PC-9 (cell line): Measurements from ENCODE around the gene NLGN2. TPM values are rescaled to one million over a fixed set of nuclear protein-coding genes. Genes with fewer than 3 reads are reported as not detected.
"Not testable (repeated sequence)": the region's sequence is repeated elsewhere in the genome, so short reads cannot be mapped to it uniquely, and the experiment has no call there.

Source experiments
- BruUV-seq: library from RNA; stranded (reverse); fragments of 400-500 nt; replicated peaks from 2 replicates; lab custom pipeline; 2021; lab: Mats Ljungman, UMichigan
- CTCF ChIA-PET: fragments of 300-600 bp; sonication (Branson Sonifier 250); formaldehyde crosslinking; loops from one replicate; lab custom pipeline; 2022; ENCODE audit warnings: antibody characterized with exemption; lab: Charles Lee
- POLR2A ChIA-PET: fragments of 300-600 bp; sonication (Branson Sonifier 250); formaldehyde crosslinking; loops from one replicate; lab custom pipeline; 2022; ENCODE audit warnings: antibody characterized with exemption; ENCODE audit not compliant: unreplicated experiment; lab: Charles Lee
- DNase-seq, 2 experiments: peaks; one replicate each; pipeline versions ENCODE4 v3.0.0 to v3.0.0-alpha.2; 2015 to 2022; ENCODE audit warnings: mixed read lengths in 1 of 2
- H2AFZ ChIP-seq: fragments of 200-600 bp; sonication (generic); 2 replicates; pipeline ENCODE4 v1.8.1; 2017; ENCODE audit warnings: antibody characterized with exemption
- H3F3A ChIP-seq: fragments of 200-600 bp; sonication (generic); 2 replicates; pipeline ENCODE4 v1.8.1; 2017; ENCODE audit warnings: antibody characterized with exemption, mild to moderate bottlenecking, low read depth; ENCODE audit not compliant: insufficient read depth
- H3K27ac ChIP-seq: fragments of 200-600 bp; sonication (generic); 2 replicates; pipeline ENCODE4 v1.6.1; 2016; ENCODE audit warnings: mixed run types
- H3K27me3 ChIP-seq: fragments of 200-600 bp; sonication (generic); 2 replicates; pipeline ENCODE4 v1.6.1; 2016; ENCODE audit warnings: low read depth, mixed run types; ENCODE audit not compliant: insufficient read depth
- H3K36me3 ChIP-seq: fragments of 200-600 bp; sonication (generic); 2 replicates; pipeline ENCODE4 v1.6.1; 2016; ENCODE audit warnings: low read depth, mixed run types
- H3K4me1 ChIP-seq: fragments of 200-600 bp; sonication (generic); replicated peaks from 2 replicates; pipeline ENCODE4 v1.6.1; 2016; ENCODE audit warnings: mixed run types; ENCODE audit not compliant: insufficient read depth
- H3K4me2 ChIP-seq: fragments of 200-600 bp; sonication (generic); 2 replicates; pipeline ENCODE4 v1.6.1; 2017; ENCODE audit warnings: mixed run types
- H3K4me3 ChIP-seq: fragments of 200-600 bp; sonication (generic); 2 replicates; pipeline ENCODE4 v1.6.1; 2016; ENCODE audit warnings: mixed run types
- H3K79me2 ChIP-seq: fragments of 200-600 bp; sonication (generic); 2 replicates; pipeline ENCODE4 v1.6.1; 2017; ENCODE audit warnings: low read depth, mixed run types
- H3K9me2 ChIP-seq: fragments of 200-600 bp; sonication (generic); 2 replicates; pipeline ENCODE4 v1.8.1; 2017; ENCODE audit warnings: mild to moderate bottlenecking; ENCODE audit not compliant: insufficient read depth
- H3K9me3 ChIP-seq: fragments of 200-600 bp; sonication (generic); 2 replicates; pipeline ENCODE4 v1.8.1; 2016; ENCODE audit warnings: low read depth; ENCODE audit not compliant: insufficient read depth
- H4K20me1 ChIP-seq: fragments of 200-600 bp; sonication (generic); 2 replicates; pipeline ENCODE4 v1.8.1; 2017; ENCODE audit not compliant: insufficient read depth
- EZH2 ChIP-seq: fragments of 200-600 bp; sonication (generic); IDR thresholded peaks from 2 replicates; pipeline ENCODE4 v1.8.0; 2017; ENCODE audit warnings: antibody characterized with exemption, low read depth
- intact Hi-C: fragments of 100-400 bp; cut with micrococcal nuclease; formaldehyde crosslinking; loops from one replicate; pipeline ENCODE4 v1.10.0; 2022; ENCODE audit not compliant: unreplicated experiment
- total RNA-seq: library from RNA; stranded (reverse); gene quantifications from 2 replicates; pipeline ENCODE4 v1.2.3, GENCODE V29; 2021
- TF ChIP-seq, protein P1 (sequence below): fragments of 200-600 bp; sonication (generic); conservative IDR thresholded peaks from 2 replicates; pipeline ENCODE4 v1.6.1; 2017; ENCODE audit warnings: mixed run types, antibody characterized with exemption, mild to moderate bottlenecking, moderate library complexity

The NLGN2 gene
- total RNA-seq, 1 experiment from 2014 or later: 86.3 TPM

DNA sequence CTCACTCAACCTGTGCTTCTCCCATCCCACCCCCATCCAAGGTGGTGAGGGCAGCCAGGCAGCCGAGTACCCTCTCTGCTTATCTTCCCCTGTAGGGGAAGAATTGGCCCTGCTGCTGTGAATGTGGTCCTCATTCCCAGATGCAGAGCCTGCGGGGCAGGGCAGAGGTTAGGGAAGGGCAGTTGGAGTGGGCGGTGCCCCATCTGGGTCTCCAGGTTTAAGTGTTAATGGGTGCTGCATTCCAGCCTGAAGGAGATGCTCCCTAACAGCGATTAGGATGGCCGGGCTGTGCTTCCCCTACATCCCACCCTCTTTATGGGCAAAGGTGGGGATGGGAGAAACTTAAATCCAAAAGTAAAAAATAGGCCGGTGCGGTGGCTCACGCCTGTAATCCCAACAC is 40.6 kb upstream of the NLGN2 start:
- no peaks in the 10 kb centered on the region for H3K36me3 ChIP-seq
- no peaks in the 10 kb centered on the region for H4K20me1 ChIP-seq
- intact Hi-C loops: no loop called here
- ChIA-PET CTCF (no interaction called here), POLR2A (no interaction called here)
- H3K27me3 ChIP-seq: no peaks in the 10 kb centered on the region
- H2AFZ ChIP-seq: no peak overlapping the region
- DNase-seq: no peak
- H3K79me2 ChIP-seq: no peaks in the 10 kb centered on the region
- no peaks in the 10 kb centered on the region for H3K9me3 ChIP-seq
- no TSS peak for BruUV-seq
- H3K4me2 ChIP-seq: no peak overlapping the region
- TF ChIP-seq, protein P1, sequence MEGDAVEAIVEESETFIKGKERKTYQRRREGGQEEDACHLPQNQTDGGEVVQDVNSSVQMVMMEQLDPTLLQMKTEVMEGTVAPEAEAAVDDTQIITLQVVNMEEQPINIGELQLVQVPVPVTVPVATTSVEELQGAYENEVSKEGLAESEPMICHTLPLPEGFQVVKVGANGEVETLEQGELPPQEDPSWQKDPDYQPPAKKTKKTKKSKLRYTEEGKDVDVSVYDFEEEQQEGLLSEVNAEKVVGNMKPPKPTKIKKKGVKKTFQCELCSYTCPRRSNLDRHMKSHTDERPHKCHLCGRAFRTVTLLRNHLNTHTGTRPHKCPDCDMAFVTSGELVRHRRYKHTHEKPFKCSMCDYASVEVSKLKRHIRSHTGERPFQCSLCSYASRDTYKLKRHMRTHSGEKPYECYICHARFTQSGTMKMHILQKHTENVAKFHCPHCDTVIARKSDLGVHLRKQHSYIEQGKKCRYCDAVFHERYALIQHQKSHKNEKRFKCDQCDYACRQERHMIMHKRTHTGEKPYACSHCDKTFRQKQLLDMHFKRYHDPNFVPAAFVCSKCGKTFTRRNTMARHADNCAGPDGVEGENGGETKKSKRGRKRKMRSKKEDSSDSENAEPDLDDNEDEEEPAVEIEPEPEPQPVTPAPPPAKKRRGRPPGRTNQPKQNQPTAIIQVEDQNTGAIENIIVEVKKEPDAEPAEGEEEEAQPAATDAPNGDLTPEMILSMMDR: no peak
- TF ChIP-seq EZH2: no peak
- no peaks in the 10 kb centered on the region for H3F3A ChIP-seq
- no peak overlapping the region for H3K4me3 ChIP-seq
- H3K9me2 ChIP-seq: no peaks in the 10 kb centered on the region
- H3K27ac ChIP-seq: no peak overlapping the region
- H3K4me1 ChIP-seq: no peaks in the 10 kb centered on the region

DNA sequence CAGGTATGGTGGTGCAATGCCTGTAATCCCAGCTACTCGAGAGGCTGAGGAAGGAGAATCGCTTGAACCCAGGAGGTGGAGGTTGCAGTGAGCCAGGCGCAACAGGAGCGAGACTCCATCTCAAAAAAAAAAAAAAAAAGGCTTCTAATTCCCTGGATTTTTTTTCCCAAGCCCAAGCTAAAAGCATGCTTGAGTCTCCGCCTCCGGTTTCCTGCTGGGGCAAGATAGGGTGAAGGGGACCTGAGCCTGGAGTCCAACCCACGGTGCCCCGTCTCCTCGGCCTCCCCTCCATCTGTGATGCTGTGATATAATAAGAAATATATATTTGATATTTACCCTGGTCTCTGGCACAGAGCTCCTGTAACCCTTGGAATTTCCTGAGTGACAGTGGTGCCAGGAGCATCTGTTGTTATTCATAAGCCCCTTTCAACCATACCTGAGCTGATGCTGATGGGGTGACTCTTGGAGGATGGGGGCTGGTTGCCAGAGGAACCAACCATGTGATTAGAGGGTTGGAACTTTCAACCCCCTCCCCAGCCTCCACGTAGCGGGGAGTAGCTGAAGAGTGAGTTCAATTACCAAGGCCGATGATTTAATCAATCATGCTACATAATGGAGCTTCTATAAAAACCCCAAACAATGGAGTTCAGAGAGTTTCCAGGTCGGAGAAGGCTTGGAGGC is 39.6 kb upstream of the NLGN2 start:
- Histone ChIP-seq H3K4me3 (no peak overlapping the region), H4K20me1 (no peaks in the 10 kb centered on the region), H3K9me3 (no peaks in the 10 kb centered on the region), H3F3A (no peaks in the 10 kb centered on the region), H3K4me1 (no peaks in the 10 kb centered on the region), H3K79me2 (no peaks in the 10 kb centered on the region), H3K9me2 (no peaks in the 10 kb centered on the region), H3K36me3 (no peaks in the 10 kb centered on the region), H3K27ac (no peak overlapping the region), H3K27me3 (no peaks in the 10 kb centered on the region), H3K4me2 (no peak overlapping the region), H2AFZ (no peak overlapping the region)
- DNase-seq: no peak
- no TSS peak for BruUV-seq
- ChIA-PET CTCF (interaction anchor here (0.6 kb wide), 1 partner anchor 52 kb away, joined by 3 read pairs; the partner anchor contains the start of gene SPEM1), POLR2A (no interaction called here)
- intact Hi-C loops: no loop called here
- TF ChIP-seq EZH2: no peak
- TF ChIP-seq, protein P1: no peak

DNA sequence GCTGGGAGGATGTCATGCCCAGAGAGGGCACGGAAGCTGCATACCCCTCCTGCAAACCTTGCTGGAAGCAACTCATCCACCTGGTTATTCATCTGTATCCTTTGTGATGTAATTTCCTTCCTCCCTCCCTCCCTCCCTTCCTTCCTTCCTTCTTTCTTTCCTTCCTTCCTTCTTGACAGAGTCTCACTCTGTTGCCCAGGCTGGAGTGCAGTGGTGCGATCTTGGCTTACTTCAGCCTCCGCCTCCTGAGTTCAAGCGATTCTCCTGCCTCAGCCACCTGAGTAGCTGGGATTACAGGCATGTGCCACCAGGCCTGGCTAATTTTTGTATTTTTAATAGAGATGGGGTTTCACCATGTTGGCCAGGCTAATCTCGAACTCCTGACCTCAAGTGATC is 39.0 kb upstream of the NLGN2 start:
- CTCF ChIA-PET: interaction anchor here (0.6 to 0.7 kb wide), 2 partner anchors 52 to 93 kb away, joined by 3 read pairs; partner anchors contain the start of gene SPEM1
- H3K27me3 ChIP-seq, BruUV-seq, H3K9me2 ChIP-seq, H3K27ac ChIP-seq, DNase-seq, H3K4me2 ChIP-seq, H3K79me2 ChIP-seq, H3F3A ChIP-seq, H3K36me3 ChIP-seq, H3K9me3 ChIP-seq, H3K4me1 ChIP-seq, intact Hi-C loops, H2AFZ ChIP-seq, H4K20me1 ChIP-seq, H3K4me3 ChIP-seq: not testable (repeated sequence)
- POLR2A ChIA-PET: interaction anchor here (0.6 kb wide), 1 partner anchor 17 kb away, joined by 5 read pairs; no protein-coding TSS in a partner anchor
